Measurements from ENCODE around the gene FBXO36.
A peak's percentile ranks its signal among the peaks of the same experiment; 100 is the strongest.
"Not testable (repeated sequence)": the region's sequence is repeated elsewhere in the genome, so short reads cannot be mapped to it uniquely, and the experiment has no call there.

Gene FBXO36

DNA sequence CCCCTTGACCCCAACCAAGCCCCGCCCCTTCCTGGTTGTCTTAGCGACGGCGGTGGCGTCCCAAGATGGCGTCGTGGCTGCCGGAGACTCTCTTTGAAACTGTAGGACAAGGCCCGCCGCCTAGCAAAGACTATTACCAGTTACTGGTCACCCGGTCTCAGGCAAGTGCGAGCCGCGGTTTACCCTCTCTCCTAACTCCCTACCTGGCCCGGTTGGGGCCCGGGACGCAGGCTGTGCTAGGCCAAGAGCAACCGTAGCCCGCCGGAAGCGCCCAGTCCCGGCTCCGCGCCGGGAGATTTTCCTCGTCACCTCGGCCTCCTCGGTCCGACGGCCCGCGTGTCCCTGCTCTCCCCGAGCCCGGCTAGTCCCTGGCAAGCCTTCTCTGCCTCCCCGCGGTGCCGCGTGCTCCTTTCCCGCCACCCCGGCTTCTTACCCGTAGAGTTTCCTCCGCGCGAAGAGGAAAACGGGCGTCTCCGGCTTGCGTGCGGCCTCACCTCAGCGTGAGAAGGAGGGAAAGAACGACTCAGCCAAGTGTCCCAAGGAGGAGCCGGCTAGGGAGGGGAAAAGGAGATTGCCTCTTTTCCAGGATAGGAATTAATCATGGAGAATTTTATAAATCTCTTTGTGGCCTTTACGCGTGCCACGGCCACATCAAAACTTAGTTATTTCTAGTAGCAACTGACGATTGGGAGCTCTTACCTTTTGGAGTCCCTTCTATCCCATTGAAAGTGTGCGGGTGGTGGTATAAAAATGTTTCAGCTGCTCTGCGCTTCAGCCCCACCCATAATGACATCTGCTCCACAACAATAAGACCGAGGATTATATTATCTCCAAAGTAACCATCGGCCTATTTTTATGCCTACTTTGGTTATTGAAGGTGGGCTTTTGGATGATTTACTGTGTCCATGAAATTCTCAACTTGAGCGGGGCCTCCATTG is at the start of gene FBXO36:
Gene FBXO36 (plus strand): TSS at position 55 of the 938 bp plus-strand sequence. CDS start 11 bp downstream, at position 66.
- DNase-seq (ENCODE audit: low read depth in 2 of 2), result peak; percentile 77 to 88

DNA sequence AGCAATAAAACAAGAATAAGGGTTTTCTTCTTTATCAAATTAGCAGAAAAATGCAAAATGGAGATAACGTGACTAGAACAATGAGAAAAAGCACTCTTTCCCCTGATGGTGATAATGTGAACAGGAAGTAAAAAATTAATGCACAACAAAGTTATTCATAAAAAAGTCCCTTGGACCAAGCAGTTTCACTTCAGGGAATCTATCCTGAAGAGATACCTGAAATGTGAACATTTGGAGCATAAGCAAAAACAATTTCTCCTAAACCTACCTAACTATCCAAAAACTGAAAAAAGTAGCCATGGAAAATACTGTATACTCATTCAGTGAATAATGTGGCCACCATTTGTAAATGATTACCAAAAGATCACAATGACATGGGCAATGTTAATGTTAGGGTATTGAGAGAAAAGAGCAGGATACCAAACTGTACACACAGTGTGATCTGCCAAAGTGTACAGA is 49.2 kb upstream of the FBXO36 start:
- no peak for DNase-seq (ENCODE audit: low read depth in 2 of 2)

GRCh38 chr2:229874647-229875046 is 47.7 kb upstream of the FBXO36 start:
- DNase-seq (ENCODE audit: low read depth in 2 of 2), result no peak

- DNase-seq (ENCODE audit: low read depth in 2 of 2), result no peak
These were observed 46.8 kb upstream of the FBXO36 start for GRCh38 chr2:229875549-229875948.

GRCh38 chr2:229879191-229879950 is 42.9 kb upstream of the FBXO36 start:
- no peak for DNase-seq (ENCODE audit: low read depth in 2 of 2)

GRCh38 chr2:229880892-229881586 is 41.3 kb upstream of the FBXO36 start:
- no peak for DNase-seq (ENCODE audit: low read depth in 2 of 2)

DNA sequence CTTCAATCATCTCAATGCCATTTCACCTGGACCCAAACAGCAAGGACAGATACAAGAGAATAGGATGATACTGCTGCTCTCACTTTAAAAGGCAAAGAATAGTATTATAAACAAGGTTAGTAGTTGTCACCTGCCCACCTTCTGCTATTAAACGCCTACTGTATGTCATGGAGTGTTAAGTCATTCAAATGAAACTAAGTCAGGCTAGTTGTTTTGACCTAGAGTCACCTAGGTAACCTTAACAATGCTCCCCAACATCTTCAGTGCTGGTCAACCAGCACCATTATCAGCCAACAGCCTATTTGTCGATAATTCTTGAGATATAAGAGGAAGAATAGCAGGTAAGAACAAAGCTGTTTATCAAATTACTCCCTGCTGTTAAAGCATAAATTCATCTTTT is 39.7 kb upstream of the FBXO36 start:
- no peak for DNase-seq (ENCODE audit: low read depth in 2 of 2)

DNA sequence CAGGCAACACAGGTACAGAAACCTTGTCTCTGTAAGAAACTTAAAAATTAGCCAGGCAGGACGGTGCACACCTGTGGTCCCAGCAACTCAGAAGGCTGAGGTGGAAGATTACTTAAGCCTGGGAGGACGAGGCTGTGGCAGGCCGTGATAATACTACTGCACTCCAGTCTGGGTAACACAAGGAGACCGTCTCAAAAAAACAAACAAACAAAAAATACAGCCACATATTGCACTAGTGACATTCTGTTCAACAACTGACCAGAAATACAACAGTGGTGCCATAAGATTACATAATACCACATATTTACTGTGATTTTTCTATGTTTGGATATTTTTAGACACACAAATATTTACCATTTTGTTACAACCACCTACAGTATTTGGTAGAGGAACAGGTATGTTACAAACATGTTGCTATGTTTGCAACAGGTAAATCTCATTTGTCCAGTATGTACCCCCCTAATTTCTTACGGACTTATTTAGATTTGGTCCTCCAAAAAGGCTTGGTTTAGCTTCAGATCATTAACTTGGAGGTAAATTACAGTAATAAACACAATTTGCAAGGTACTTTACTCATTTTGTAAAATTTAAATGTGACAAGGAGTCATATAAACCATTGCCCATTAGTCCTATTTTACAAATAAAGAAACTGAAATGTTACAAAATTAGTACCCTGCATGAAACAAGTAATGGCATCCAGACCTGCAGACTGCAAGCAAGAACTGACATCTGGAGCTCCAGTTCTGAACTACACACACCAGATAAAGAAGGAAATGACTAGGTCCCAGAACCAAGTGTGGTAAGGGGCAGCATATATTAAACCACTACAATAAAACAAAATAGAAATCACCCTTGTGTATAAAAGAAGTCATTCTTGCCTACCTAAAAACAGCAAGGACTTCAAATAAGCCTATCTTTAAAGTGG is 37.3 kb upstream of the FBXO36 start:
- no peak for DNase-seq (ENCODE audit: low read depth in 2 of 2)

DNA sequence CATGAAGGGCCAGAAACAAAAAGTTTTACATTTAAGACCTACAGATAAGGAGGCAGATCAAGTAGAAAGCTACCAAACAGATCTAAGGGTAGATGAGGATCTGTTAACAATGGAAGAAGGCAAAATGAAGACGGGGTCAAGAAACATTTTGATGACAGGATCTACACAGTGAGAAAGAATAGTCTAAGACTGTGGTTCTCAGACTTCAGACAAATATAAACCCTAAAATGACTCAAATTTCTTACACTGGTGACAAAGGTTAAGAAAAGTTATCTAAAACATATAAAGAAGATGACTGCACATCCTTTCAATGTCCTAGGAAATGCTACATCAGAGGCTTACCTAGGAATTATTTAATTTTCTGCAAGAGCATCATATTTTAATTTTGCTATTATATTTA is 34.9 kb upstream of the FBXO36 start:
- no peak for DNase-seq (ENCODE audit: low read depth in 2 of 2)

- DNase-seq (ENCODE audit: low read depth in 2 of 2), result no peak
These were observed 34.3 kb upstream of the FBXO36 start for GRCh38 chr2:229888031-229888430.

- DNase-seq (ENCODE audit: low read depth in 2 of 2), result no peak
These were observed 33.3 kb upstream of the FBXO36 start for GRCh38 chr2:229889023-229889422.

DNA sequence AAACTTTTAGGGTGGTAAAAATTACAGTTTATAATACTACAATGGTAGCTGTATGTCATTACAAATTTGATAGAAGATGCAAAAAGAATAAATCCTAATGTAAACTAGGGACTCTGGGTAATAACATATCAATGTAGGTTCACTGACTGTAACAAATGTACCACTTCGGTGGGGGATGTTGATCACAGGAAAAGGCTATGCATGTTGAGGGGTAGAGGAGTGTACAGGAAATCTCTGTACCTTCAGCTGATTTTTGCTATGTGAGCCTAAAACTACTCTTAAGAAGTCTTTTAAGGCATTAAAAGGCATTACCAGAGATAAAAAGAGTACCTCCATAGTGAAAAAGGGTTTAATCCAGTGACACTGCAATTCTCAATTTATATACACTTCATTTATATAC is 25.4 kb upstream of the FBXO36 start:
- no peak for DNase-seq (ENCODE audit: low read depth in 2 of 2)

- DNase-seq (ENCODE audit: low read depth in 2 of 2), result no peak
These were observed 22.7 kb upstream of the FBXO36 start for GRCh38 chr2:229899604-229900003.

DNA sequence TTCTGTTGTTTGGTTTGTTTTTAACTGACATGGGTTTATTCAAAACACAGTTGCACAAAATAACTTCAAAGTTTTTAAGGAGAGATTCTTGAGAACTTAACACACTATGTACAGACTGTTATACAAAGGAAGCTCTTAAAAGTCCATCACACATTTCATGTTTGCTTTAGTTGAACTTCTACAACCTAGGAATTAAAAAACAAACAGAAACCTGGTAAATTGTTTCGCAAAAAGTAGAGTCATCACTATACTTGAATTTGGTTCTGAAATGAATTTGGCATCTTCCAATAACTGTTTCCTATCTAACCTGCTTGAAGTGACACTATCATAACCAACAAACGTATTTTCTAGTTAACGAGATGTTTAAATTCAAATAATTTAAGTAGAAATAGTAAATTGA is 22.3 kb upstream of the FBXO36 start:
- no peak for DNase-seq (ENCODE audit: low read depth in 2 of 2)

GRCh38 chr2:229900514-229900913 is 21.8 kb upstream of the FBXO36 start:
- DNase-seq (ENCODE audit: low read depth in 2 of 2), result not testable (repeated sequence)

GRCh38 chr2:229901819-229902218 is 20.5 kb upstream of the FBXO36 start:
- DNase-seq (ENCODE audit: low read depth in 2 of 2), result no peak

DNA sequence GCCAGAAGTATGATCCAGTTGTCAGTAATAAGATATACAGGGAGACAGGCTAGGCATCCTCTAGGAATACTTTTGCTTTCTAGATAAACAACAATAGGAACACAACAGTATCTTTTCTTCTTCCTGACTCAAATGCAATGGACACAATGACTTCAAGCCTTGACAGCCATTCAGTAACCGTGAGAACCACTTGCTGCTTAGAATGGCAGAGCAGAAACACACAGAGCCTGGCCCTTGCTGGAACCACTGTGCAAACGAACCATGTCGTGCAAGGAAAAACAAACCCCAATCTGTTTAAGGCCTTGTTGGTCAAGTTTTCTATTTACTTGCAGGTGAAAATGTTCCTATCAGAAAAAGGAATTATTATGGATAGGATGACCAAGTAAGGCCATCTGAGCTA is 19.3 kb upstream of the FBXO36 start:
- DNase-seq (ENCODE audit: low read depth in 2 of 2), result no peak

DNA sequence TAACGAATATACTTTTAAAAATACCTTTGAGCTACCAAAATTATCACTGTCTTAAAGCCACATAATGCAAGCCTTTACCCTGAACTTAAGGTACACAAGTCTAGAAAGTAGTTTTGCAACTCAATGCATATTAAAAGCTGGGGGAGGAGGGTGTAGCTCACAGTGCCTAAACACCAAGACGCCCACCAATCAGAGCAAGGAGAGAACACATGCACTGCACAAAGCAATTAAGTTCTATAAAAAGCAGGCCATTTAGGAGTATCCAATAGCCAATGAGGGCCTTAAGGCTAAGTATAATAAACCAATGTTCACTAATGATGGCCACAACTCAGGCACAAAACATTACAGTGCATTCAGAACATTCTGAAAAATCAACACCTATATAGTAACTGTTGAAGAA is 16.7 kb upstream of the FBXO36 start:
- DNase-seq (ENCODE audit: low read depth in 2 of 2), result no peak

DNA sequence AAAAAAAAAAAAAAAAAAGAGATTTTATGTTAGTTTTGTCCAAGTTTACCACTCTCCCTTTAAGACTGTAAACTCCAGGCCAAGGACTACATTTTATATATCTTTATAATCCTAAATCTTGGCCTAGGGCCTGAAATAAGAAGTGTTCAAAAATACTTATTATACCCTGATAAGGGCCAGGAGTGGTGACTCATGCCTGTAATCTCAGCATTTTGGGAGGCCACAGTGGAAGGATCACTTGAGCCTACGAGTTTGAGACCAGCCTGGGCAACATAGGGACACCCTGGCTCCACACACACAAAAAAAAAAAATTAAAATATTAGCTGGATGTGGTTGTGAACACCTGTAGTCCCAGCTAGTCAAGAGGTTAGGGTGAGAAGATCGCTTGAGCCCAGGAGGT is 13.2 kb upstream of the FBXO36 start:
- no peak for DNase-seq (ENCODE audit: low read depth in 2 of 2)

DNA sequence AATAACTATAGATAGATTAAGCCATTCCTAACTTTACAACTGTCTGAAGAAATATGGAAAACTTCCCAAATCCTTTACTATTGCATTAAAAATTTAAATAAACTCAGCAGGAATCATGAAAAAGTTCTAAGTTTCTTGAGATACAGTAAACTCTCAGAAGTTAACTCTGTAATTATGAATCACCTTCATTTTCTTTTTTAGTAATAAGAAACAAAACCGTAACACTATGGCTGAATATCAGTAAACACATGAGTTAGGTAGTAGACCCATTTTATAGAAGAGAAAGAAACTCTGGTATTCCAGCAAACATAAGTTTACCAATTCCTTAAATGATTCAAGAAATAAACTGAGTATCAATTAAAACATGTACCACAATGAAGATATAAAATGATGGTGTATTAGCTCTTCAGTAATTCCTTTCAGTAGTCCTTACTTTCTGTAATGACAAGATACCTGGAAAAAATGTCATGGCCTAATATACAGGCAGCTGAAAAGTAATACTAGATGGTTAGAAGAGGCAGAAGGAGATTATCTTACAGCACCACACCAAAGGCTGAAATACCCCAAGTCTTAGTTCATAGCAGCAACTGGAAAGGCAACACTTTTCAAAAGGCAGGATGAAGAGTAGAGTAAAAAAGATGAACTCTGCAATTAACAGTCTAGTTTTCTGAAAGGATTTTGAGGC is 12.0 kb upstream of the FBXO36 start:
- no peak for DNase-seq (ENCODE audit: low read depth in 2 of 2)
